Upper lobe of right lung (tissue), 1 donor: ENCODE data around the gene NFKB1. TPM values are rescaled to one million over a fixed set of nuclear protein-coding genes. Genes with fewer than 3 reads are reported as not detected.

Experiments used
- ATAC-seq: fragments of 200-7000 bp; cut with Tn5 transposase; one replicate; pipeline ENCODE4 v1.9.1; 2020; ENCODE audit warnings: mild to moderate bottlenecking, moderate library complexity
- DNase-seq: peaks from one replicate; pipeline ENCODE4 v3.0.0-alpha.2; 2020
- H3K27ac ChIP-seq: fragments of 200-600 bp; one replicate; pipeline ENCODE4 v1.8.0; 2022
- H3K27me3 ChIP-seq: fragments of 200-600 bp; one replicate; pipeline ENCODE4 v1.8.0; 2022; ENCODE audit warnings: mild to moderate bottlenecking
- H3K36me3 ChIP-seq: fragments of 200-600 bp; one replicate; pipeline ENCODE4 v1.8.0; 2022
- H3K4me1 ChIP-seq: fragments of 200-600 bp; one replicate; pipeline ENCODE4 v1.8.0; 2022
- H3K4me3 ChIP-seq: fragments of 200-600 bp; one replicate; pipeline ENCODE4 v1.8.0; 2022; ENCODE audit warnings: mild to moderate bottlenecking
- H3K9me3 ChIP-seq: fragments of 200-600 bp; one replicate; pipeline ENCODE4 v1.8.0; 2022
- intact Hi-C: fragments of 100-400 bp; cut with DNase I; formaldehyde crosslinking; loops from one replicate; pipeline ENCODE4 v1.11.0; 2022
- total RNA-seq: library from RNA; stranded (reverse); fragmentation: NEBNext Ultra II Directional; extraction: Animal tissue kit (Norgen Biotek cat#: 25700); gene quantifications from one replicate; pipeline ENCODE4 v1.2.1, GENCODE V29; 2021
- TF ChIP-seq, protein P1 (sequence below): fragments of 200-600 bp; IDR thresholded peaks from one replicate; pipeline ENCODE4 v1.8.0; 2022; ENCODE audit warnings: antibody characterized with exemption
- donor health status: DM: no; HTN: yes; CAD: no; lungs with severe emphysema.

The NFKB1 gene
- total RNA-seq, 1 donor from 2014 or later: 48.8 TPM

- no peak overlapping the region for H3K27ac ChIP-seq
- TF ChIP-seq, protein P1, sequence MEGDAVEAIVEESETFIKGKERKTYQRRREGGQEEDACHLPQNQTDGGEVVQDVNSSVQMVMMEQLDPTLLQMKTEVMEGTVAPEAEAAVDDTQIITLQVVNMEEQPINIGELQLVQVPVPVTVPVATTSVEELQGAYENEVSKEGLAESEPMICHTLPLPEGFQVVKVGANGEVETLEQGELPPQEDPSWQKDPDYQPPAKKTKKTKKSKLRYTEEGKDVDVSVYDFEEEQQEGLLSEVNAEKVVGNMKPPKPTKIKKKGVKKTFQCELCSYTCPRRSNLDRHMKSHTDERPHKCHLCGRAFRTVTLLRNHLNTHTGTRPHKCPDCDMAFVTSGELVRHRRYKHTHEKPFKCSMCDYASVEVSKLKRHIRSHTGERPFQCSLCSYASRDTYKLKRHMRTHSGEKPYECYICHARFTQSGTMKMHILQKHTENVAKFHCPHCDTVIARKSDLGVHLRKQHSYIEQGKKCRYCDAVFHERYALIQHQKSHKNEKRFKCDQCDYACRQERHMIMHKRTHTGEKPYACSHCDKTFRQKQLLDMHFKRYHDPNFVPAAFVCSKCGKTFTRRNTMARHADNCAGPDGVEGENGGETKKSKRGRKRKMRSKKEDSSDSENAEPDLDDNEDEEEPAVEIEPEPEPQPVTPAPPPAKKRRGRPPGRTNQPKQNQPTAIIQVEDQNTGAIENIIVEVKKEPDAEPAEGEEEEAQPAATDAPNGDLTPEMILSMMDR: no peak
- H3K36me3 ChIP-seq: peaks cover 84% of the 10 kb centered on the region
- intact Hi-C loops: no loop called here
- ATAC-seq (no peak), DNase-seq (no peak)
- no peak overlapping the region for H3K4me3 ChIP-seq
- no peaks in the 10 kb centered on the region for H3K9me3 ChIP-seq
- no peaks in the 10 kb centered on the region for H3K27me3 ChIP-seq
- H3K4me1 ChIP-seq: no peaks in the 10 kb centered on the region
These were observed 105.1 kb downstream of the NFKB1 start for GRCh38 chr4:102606261-102606660.

DNA sequence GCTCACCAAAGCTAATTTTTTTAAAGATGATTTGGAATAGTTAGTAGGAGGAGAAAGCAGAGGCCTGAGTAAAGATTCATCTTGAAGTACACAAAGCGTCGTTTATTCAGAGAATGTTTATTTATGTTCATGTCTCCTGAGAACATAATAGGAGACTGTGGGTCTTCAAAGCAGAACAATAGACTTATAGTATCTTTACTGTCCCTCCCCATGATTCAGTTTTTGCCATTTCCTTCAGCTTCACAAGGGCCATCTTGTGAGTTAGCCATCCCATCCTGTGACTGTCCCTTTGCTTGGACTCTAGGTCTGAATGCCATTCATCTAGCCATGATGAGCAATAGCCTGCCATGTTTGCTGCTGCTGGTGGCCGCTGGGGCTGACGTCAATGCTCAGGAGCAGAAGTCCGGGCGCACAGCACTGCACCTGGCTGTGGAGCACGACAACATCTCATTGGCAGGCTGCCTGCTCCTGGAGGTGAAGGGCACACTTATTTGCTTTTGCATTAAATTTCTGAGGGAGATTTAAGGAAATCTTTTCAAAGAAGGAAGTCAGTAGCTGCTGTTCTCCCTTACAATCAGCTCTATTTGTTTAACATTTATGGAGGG is 105.8 kb downstream of the NFKB1 start:
- Histone ChIP-seq H3K27ac (no peak overlapping the region), H3K36me3 (peaks cover 84% of the 10 kb centered on the region), H3K9me3 (no peaks in the 10 kb centered on the region), H3K27me3 (no peaks in the 10 kb centered on the region), H3K4me1 (peaks cover 4% of the 10 kb centered on the region), H3K4me3 (no peak overlapping the region)
- intact Hi-C loops: no loop called here
- TF ChIP-seq, protein P1: no peak
- DNase-seq: no peak
- ATAC-seq: peak; percentile 65

DNA sequence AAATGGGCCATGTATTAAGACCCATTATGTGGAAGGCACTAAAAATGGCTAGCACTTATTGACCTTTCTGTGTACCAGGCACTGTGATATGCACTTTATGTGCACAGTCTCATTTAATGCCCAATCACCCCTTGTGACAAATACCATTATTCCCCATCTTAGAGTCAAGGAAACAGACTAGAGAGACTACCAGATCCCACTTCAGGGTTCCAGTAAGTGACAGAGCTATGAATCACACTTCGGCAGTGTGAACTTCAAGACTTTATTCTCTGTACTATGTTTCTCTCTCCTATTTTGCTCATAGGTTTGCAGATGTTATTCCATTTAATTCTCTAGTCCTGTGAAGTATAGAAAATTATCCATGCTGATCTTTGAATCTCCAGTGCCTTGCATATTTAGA is 107.0 kb downstream of the NFKB1 start:
- Histone ChIP-seq H3K27ac (no peak overlapping the region), H3K4me3 (no peak overlapping the region), H3K36me3 (peaks cover 93% of the 10 kb centered on the region), H3K4me1 (peaks cover 15% of the 10 kb centered on the region), H3K9me3 (no peaks in the 10 kb centered on the region), H3K27me3 (no peaks in the 10 kb centered on the region)
- ATAC-seq (no peak), DNase-seq (no peak)
- intact Hi-C loops: no loop called here
- TF ChIP-seq, protein P1: no peak

DNA sequence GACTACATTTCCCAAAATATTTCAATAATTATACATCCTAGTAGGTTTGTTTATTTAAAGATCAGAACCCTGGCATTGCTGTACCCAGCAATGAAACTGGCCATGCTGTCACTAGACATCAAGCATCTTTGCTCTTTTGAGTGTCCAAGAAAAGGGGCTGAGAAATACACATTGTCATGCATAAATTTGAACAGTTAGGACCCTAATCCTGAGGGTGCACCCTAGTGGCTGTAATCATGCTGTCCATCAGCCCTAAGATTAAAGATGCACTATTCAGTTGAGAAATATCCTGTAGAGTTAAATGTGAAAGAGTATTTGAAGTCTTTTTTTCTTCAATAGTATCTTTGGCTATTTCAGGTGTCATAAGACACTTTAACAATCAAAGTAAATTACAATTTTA is 108.8 kb downstream of the NFKB1 start:
- Histone ChIP-seq H3K4me3 (no peak overlapping the region), H3K4me1 (peaks cover 15% of the 10 kb centered on the region), H3K9me3 (no peaks in the 10 kb centered on the region), H3K27me3 (no peaks in the 10 kb centered on the region), H3K36me3 (peaks cover 98% of the 10 kb centered on the region), H3K27ac (no peak overlapping the region)
- intact Hi-C loops: no loop called here
- no peak for DNase-seq
- TF ChIP-seq, protein P1: no peak
- ATAC-seq: no peak

- H3K36me3 ChIP-seq: peaks cover 98% of the 10 kb centered on the region
- H3K27ac ChIP-seq: no peak overlapping the region
- intact Hi-C loops: no loop called here
- H3K4me3 ChIP-seq: no peak overlapping the region
- H3K4me1 ChIP-seq: peaks cover 15% of the 10 kb centered on the region
- H3K9me3 ChIP-seq: no peaks in the 10 kb centered on the region
- TF ChIP-seq, protein P1: no peak
- ATAC-seq (no peak), DNase-seq (no peak)
- H3K27me3 ChIP-seq: no peaks in the 10 kb centered on the region
These were observed 109.3 kb downstream of the NFKB1 start for GRCh38 chr4:102610476-102610875.

- H3K9me3 ChIP-seq: no peaks in the 10 kb centered on the region
- no peaks in the 10 kb centered on the region for H3K27me3 ChIP-seq
- DNase-seq: no peak
- peaks cover 15% of the 10 kb centered on the region for H3K4me1 ChIP-seq
- peak overlapping the region; percentile 47 for H3K27ac ChIP-seq
- peaks cover 97% of the 10 kb centered on the region for H3K36me3 ChIP-seq
- no peak overlapping the region for H3K4me3 ChIP-seq
- intact Hi-C loops: no loop called here
- TF ChIP-seq, protein P1: no peak
- ATAC-seq: no peak
These were observed 111.1 kb downstream of the NFKB1 start for GRCh38 chr4:102612210-102612609.
